GM23338 (cell line): ENCODE data around the gene ZNF91. TPM values are rescaled to one million over a fixed set of nuclear protein-coding genes. Genes with fewer than 3 reads are reported as not detected.

Experiments
- ATAC-seq: fragments of 200-7000 bp; cut with Tn5 transposase; 3 replicates; pipeline ENCODE4 v1.9.1; 2020
- DNase-seq: peaks from one replicate; pipeline ENCODE4 v3.0.0-alpha.2; 2015; ENCODE audit warnings: low spot score
- H2AFZ ChIP-seq: fragments of 200-600 bp; sonication (generic); 2 replicates; pipeline ENCODE4 v1.8.0; 2016; ENCODE audit warnings: antibody characterized with exemption, mild to moderate bottlenecking, moderate library complexity
- H3F3A ChIP-seq: fragments of 200-600 bp; sonication (generic); replicated peaks from 2 replicates; pipeline ENCODE4 v1.8.0; 2017; ENCODE audit warnings: antibody characterized with exemption, mixed run types, low read depth
- H3K27ac ChIP-seq: fragments of 200-600 bp; sonication (generic); 2 replicates; pipeline ENCODE4 v1.6.1; 2016; ENCODE audit warnings: low read depth
- H3K27me3 ChIP-seq: fragments of 200-600 bp; sonication (generic); 2 replicates; pipeline ENCODE4 v1.8.0; 2016; ENCODE audit warnings: mild to moderate bottlenecking, mixed run types, moderate library complexity; ENCODE audit not compliant: insufficient read depth
- H3K36me3 ChIP-seq: fragments of 200-600 bp; sonication (generic); 2 replicates; pipeline ENCODE4 v1.8.0; 2016; ENCODE audit warnings: mild to moderate bottlenecking; ENCODE audit not compliant: insufficient read depth
- H3K4me1 ChIP-seq: fragments of 200-600 bp; sonication (generic); 2 replicates; pipeline ENCODE4 v1.8.0; 2016; ENCODE audit warnings: mild to moderate bottlenecking, moderate library complexity; ENCODE audit not compliant: insufficient read depth
- H3K4me2 ChIP-seq: fragments of 200-600 bp; sonication (generic); 2 replicates; pipeline ENCODE4 v1.7.1; 2017; ENCODE audit warnings: mixed run types
- H3K4me3 ChIP-seq: fragments of 200-600 bp; sonication (generic); 2 replicates; pipeline ENCODE4 v1.6.1; 2016; ENCODE audit warnings: mixed run types
- H3K79me2 ChIP-seq: fragments of 200-600 bp; sonication (generic); replicated peaks from 2 replicates; pipeline ENCODE4 v1.8.0; 2017; ENCODE audit warnings: mild to moderate bottlenecking; ENCODE audit not compliant: insufficient read depth
- H3K9me2 ChIP-seq: fragments of 200-600 bp; sonication (generic); 2 replicates; pipeline ENCODE4 v1.8.0; 2017; ENCODE audit not compliant: insufficient read depth
- H4K20me1 ChIP-seq: fragments of 200-600 bp; sonication (generic); replicated peaks from 2 replicates; pipeline ENCODE4 v1.8.0; 2017; ENCODE audit warnings: mild to moderate bottlenecking; ENCODE audit not compliant: insufficient read depth
- H3K27ac Mint-ChIP-seq: 2 replicates; pipeline ENCODE4 v1.8.0; 2020; ENCODE audit warnings: inconsistent platforms, mild to moderate bottlenecking, moderate library complexity, mixed read lengths
- H3K27me3 Mint-ChIP-seq: 3 replicates; pipeline ENCODE4 v1.8.0; 2022; ENCODE audit warnings: low read depth, mild to moderate bottlenecking, moderate library complexity, mixed read lengths, inconsistent platforms; ENCODE audit not compliant: insufficient read depth, poor library complexity
- H3K36me3 Mint-ChIP-seq: 3 replicates; pipeline ENCODE4 v1.8.0; 2021; ENCODE audit warnings: low read depth, mild to moderate bottlenecking, inconsistent platforms, moderate library complexity, mixed read lengths
- H3K4me1 Mint-ChIP-seq: 3 replicates; pipeline ENCODE4 v1.8.0; 2020; ENCODE audit warnings: mild to moderate bottlenecking, inconsistent platforms, mixed read lengths
- H3K4me3 Mint-ChIP-seq: 3 replicates; pipeline ENCODE4 v1.8.0; 2021; ENCODE audit warnings: moderate library complexity, mild to moderate bottlenecking, inconsistent platforms, mixed read lengths
- H3K9me3 Mint-ChIP-seq: 3 replicates; pipeline ENCODE4 v1.8.0; 2020; ENCODE audit warnings: moderate library complexity, mild to moderate bottlenecking, inconsistent platforms, mixed read lengths
- CREB1 ChIP-seq: fragments of 250-450 bp; sonication (Bioruptor Pico); IDR thresholded peaks from 2 replicates; pipeline ENCODE4 v1.5.0; 2020; ENCODE audit warnings: low read depth, mild to moderate bottlenecking, moderate library complexity
- CTCF ChIP-seq, 2 experiments: fragments of 200-600 bp in 1 of 2; sonication (generic) in 1 of 2; conservative IDR thresholded peaks; 2 replicates each; pipeline versions ENCODE4 v1.5.1 to v1.6.1; 2016 to 2017; ENCODE audit warnings: antibody characterized with exemption in 2 of 2, low read depth in 2 of 2, mild to moderate bottlenecking in 2 of 2, moderate library complexity in 1 of 2
- ETS1 ChIP-seq: IDR thresholded peaks from 2 replicates; pipeline ENCODE4 v1.6.1; 2016; ENCODE audit warnings: antibody characterized with exemption
- EZH2 ChIP-seq: fragments of 200-600 bp; sonication (generic); IDR thresholded peaks from one replicate; pipeline ENCODE4 v1.8.0; 2017; ENCODE audit warnings: antibody characterized with exemption, mild to moderate bottlenecking, low read depth; ENCODE audit not compliant: unreplicated experiment
- EZH2phosphoT487 ChIP-seq: fragments of 200-600 bp; sonication (generic); IDR thresholded peaks from one replicate; pipeline ENCODE4 v1.8.1; 2018; ENCODE audit warnings: antibody characterized with exemption; ENCODE audit not compliant: unreplicated experiment
- JUNB ChIP-seq: IDR thresholded peaks from one replicate; pipeline ENCODE4 v1.6.1; 2016; ENCODE audit warnings: antibody characterized with exemption; ENCODE audit not compliant: unreplicated experiment
- POLR2AphosphoS5 ChIP-seq: IDR thresholded peaks from 2 replicates; pipeline ENCODE4 v1.6.1; 2016; ENCODE audit warnings: antibody characterized with exemption, low read depth
- REST ChIP-seq: IDR thresholded peaks from one replicate; pipeline ENCODE4 v1.6.1; 2018; ENCODE audit warnings: antibody characterized with exemption; ENCODE audit not compliant: unreplicated experiment
- STAT1 ChIP-seq: IDR thresholded peaks from one replicate; pipeline ENCODE4 v1.6.1; 2016; ENCODE audit warnings: antibody characterized with exemption; ENCODE audit not compliant: unreplicated experiment
- ZNF114 ChIP-seq: fragments of 250-450 bp; sonication (Bioruptor Pico); IDR thresholded peaks from 2 replicates; pipeline ENCODE4 v1.5.0; 2020; ENCODE audit warnings: mild to moderate bottlenecking, moderate library complexity
- ZNF331 ChIP-seq: fragments of 250-450 bp; sonication (Bioruptor Pico); IDR thresholded peaks from 2 replicates; pipeline ENCODE4 v1.5.0; 2020; ENCODE audit warnings: low read depth, mild to moderate bottlenecking, moderate library complexity
- polyA plus RNA-seq: library from polyadenylated mRNA; unstranded; fragments of >200 nt; fragmentation: Nextera tagmentation; extraction: Ambion mirVana; gene quantifications from 2 replicates; pipeline ENCODE4 v1.2.1, GENCODE V29; 2016
- total RNA-seq: library from RNA; depleted of rRNA; stranded (reverse); fragments of >200 nt; shearing (Covaris generic); gene quantifications from 2 replicates; pipeline ENCODE4 v1.2.3, GENCODE V29; 2014

Gene ZNF91
- total and polyA plus RNA-seq, 2 experiments from 2014 or later: 23.5 to 51.6 TPM

- ATAC-seq (no peak), DNase-seq (no peak)
- H3K4me1 ChIP-seq: peaks cover 10% of the 10 kb centered on the region
- TF ChIP-seq REST: no peak
- TF ChIP-seq EZH2: no peak
- no peak for TF ChIP-seq ETS1
- no peak for TF ChIP-seq JUNB
- TF ChIP-seq POLR2AphosphoS5: no peak
- TF ChIP-seq STAT1: no peak
- TF ChIP-seq ZNF331: no peak
- TF ChIP-seq CTCF (conservative IDR thresholded peaks at IDR 0.05; ENCODE audit: low read depth in 2 of 2): no peak
- no peak for TF ChIP-seq EZH2phosphoT487
- H3K9me2 ChIP-seq: no peaks in the 10 kb centered on the region
- no peaks in the 10 kb centered on the region for H3K36me3 ChIP-seq
- no peaks in the 10 kb centered on the region for H3K27me3 ChIP-seq
- H3K27me3 Mint-ChIP-seq: peaks cover 7% of the 10 kb centered on the region
- H3F3A ChIP-seq: no peaks in the 10 kb centered on the region
- no peaks in the 10 kb centered on the region; the same call in 1 of the 2 replicates for H4K20me1 ChIP-seq
- no peak overlapping the region for H3K27ac Mint-ChIP-seq
- no peak overlapping the region for H2AFZ ChIP-seq
- peaks cover 68% of the 10 kb centered on the region for H3K79me2 ChIP-seq
- no peak overlapping the region for H3K4me3 ChIP-seq
- H3K9me3 Mint-ChIP-seq: no peaks in the 10 kb centered on the region
- H3K27ac ChIP-seq: no peak overlapping the region; the same call in 1 of the 2 replicates
- H3K4me2 ChIP-seq: peak overlapping the region; percentile 75
- peak overlapping the region; percentile 98 for H3K4me3 Mint-ChIP-seq
- peaks cover 42% of the 10 kb centered on the region for H3K36me3 Mint-ChIP-seq
- peaks cover 22% of the 10 kb centered on the region; the same call in 2 of the 3 replicates for H3K4me1 Mint-ChIP-seq
These were observed 2.1 kb downstream of the ZNF91 start for GRCh38 chr19:23393121-23393520.

GRCh38 chr19:23391236-23391635, 4.0 kb downstream of the ZNF91 start:
- Histone ChIP-seq H3K27ac (no peak overlapping the region), H3K9me2 (no peaks in the 10 kb centered on the region), H4K20me1 (no peaks in the 10 kb centered on the region; the same call in 1 of the 2 replicates), H3F3A (no peaks in the 10 kb centered on the region), H3K36me3 (no peaks in the 10 kb centered on the region), H3K4me1 (peaks cover 10% of the 10 kb centered on the region), H3K4me2 (no peak overlapping the region), H3K4me3 (no peak overlapping the region), H2AFZ (no peak overlapping the region), H3K79me2 (peaks cover 87% of the 10 kb centered on the region), H3K27me3 (no peaks in the 10 kb centered on the region)
- H3K9me3 Mint-ChIP-seq: no peaks in the 10 kb centered on the region
- H3K4me1 Mint-ChIP-seq: peaks cover 19% of the 10 kb centered on the region; the same call in 2 of the 3 replicates
- H3K27ac Mint-ChIP-seq: no peak overlapping the region
- DNase-seq: no peak
- ATAC-seq: no peak
- no peak overlapping the region for H3K4me3 Mint-ChIP-seq
- peaks cover 7% of the 10 kb centered on the region for H3K27me3 Mint-ChIP-seq
- peaks cover 59% of the 10 kb centered on the region for H3K36me3 Mint-ChIP-seq
- no peak for TF ChIP-seq EZH2
- no peak for TF ChIP-seq ETS1
- TF ChIP-seq CREB1 (CRISPR knock-in tag): no peak
- TF ChIP-seq EZH2phosphoT487: no peak
- TF ChIP-seq STAT1: no peak
- no peak for TF ChIP-seq ZNF114 (CRISPR knock-in tag)
- TF ChIP-seq CTCF (conservative IDR thresholded peaks at IDR 0.05; ENCODE audit: low read depth in 2 of 2): no peak
- no peak for TF ChIP-seq JUNB
- TF ChIP-seq POLR2AphosphoS5: no peak
